IPS-18a (cell line): ENCODE measurements around the gene CDYL.

Experiments
- H3K27ac ChIP-seq: one replicate; pipeline ENCODE4 v1.5.1; 2013; ENCODE audit warnings: low read length
- H3K27me3 ChIP-seq: one replicate; pipeline ENCODE4 v1.6.1; 2013; ENCODE audit warnings: mild to moderate bottlenecking, low read length; ENCODE audit not compliant: control insufficient read depth, insufficient read depth
- H3K36me3 ChIP-seq: one replicate; pipeline ENCODE4 v1.6.1; 2013; ENCODE audit warnings: low read depth, low read length; ENCODE audit not compliant: control insufficient read depth
- H3K4me1 ChIP-seq: one replicate; pipeline ENCODE4 v1.6.1; 2013; ENCODE audit warnings: low read depth, low read length; ENCODE audit not compliant: control insufficient read depth
- H3K4me3 ChIP-seq: one replicate; pipeline ENCODE4 v1.5.1; 2013; ENCODE audit warnings: low read length
- H3K9ac ChIP-seq: one replicate; pipeline ENCODE4 v1.6.1; 2013; ENCODE audit warnings: mild to moderate bottlenecking, low read length, moderate library complexity
- H3K9me3 ChIP-seq: one replicate; pipeline ENCODE4 v1.6.1; 2013; ENCODE audit warnings: low read depth, low read length; ENCODE audit not compliant: control insufficient read depth

Gene CDYL

GRCh38 chr6:4914420-4915159, 138.4 kb downstream of the CDYL start:
- H3K27ac ChIP-seq: no peak overlapping the region
- no peak overlapping the region for H3K9ac ChIP-seq
- H3K4me3 ChIP-seq: no peak overlapping the region
- H3K4me1 ChIP-seq: peaks cover 16% of the 10 kb centered on the region
- no peaks in the 10 kb centered on the region for H3K27me3 ChIP-seq
- no peaks in the 10 kb centered on the region for H3K9me3 ChIP-seq
- H3K36me3 ChIP-seq: no peaks in the 10 kb centered on the region

- Histone ChIP-seq H3K9me3 (no peaks in the 10 kb centered on the region), H3K27me3 (no peaks in the 10 kb centered on the region), H3K36me3 (no peaks in the 10 kb centered on the region), H3K27ac (no peak overlapping the region), H3K9ac (no peak overlapping the region), H3K4me3 (no peak overlapping the region), H3K4me1 (peaks cover 27% of the 10 kb centered on the region)
Measured at GRCh38 chr6:4916954-4917561, 140.9 kb downstream of the CDYL start.

- Histone ChIP-seq H3K4me3 (no peak overlapping the region), H3K9ac (no peak overlapping the region), H3K9me3 (no peaks in the 10 kb centered on the region), H3K27ac (no peak overlapping the region), H3K36me3 (no peaks in the 10 kb centered on the region), H3K4me1 (peaks cover 34% of the 10 kb centered on the region), H3K27me3 (no peaks in the 10 kb centered on the region)
Measured at GRCh38 chr6:4920914-4921410, 144.8 kb downstream of the CDYL start.

GRCh38 chr6:4922488-4923037, 146.4 kb downstream of the CDYL start:
- H3K27me3 ChIP-seq: no peaks in the 10 kb centered on the region
- H3K4me3 ChIP-seq: no peak overlapping the region
- H3K36me3 ChIP-seq: no peaks in the 10 kb centered on the region
- H3K4me1 ChIP-seq: peaks cover 46% of the 10 kb centered on the region
- no peak overlapping the region for H3K27ac ChIP-seq
- no peaks in the 10 kb centered on the region for H3K9me3 ChIP-seq
- H3K9ac ChIP-seq: no peak overlapping the region

- Histone ChIP-seq H3K9me3 (no peaks in the 10 kb centered on the region), H3K9ac (no peak overlapping the region), H3K36me3 (no peaks in the 10 kb centered on the region), H3K27me3 (no peaks in the 10 kb centered on the region), H3K4me1 (peaks cover 46% of the 10 kb centered on the region), H3K27ac (no peak overlapping the region), H3K4me3 (no peak overlapping the region)
Measured at GRCh38 chr6:4923081-4923480, 146.9 kb downstream of the CDYL start.

GRCh38 chr6:4924661-4925271, 148.6 kb downstream of the CDYL start:
- H3K27me3 ChIP-seq: no peaks in the 10 kb centered on the region
- H3K4me3 ChIP-seq: no peak overlapping the region
- H3K27ac ChIP-seq: no peak overlapping the region
- no peaks in the 10 kb centered on the region for H3K9me3 ChIP-seq
- peaks cover 50% of the 10 kb centered on the region for H3K4me1 ChIP-seq
- H3K36me3 ChIP-seq: no peaks in the 10 kb centered on the region
- no peak overlapping the region for H3K9ac ChIP-seq

GRCh38 chr6:4925580-4925979, 149.4 kb downstream of the CDYL start:
- H3K4me1 ChIP-seq: peaks cover 57% of the 10 kb centered on the region
- H3K27me3 ChIP-seq: no peaks in the 10 kb centered on the region
- H3K4me3 ChIP-seq: no peak overlapping the region
- no peaks in the 10 kb centered on the region for H3K9me3 ChIP-seq
- no peak overlapping the region for H3K27ac ChIP-seq
- no peaks in the 10 kb centered on the region for H3K36me3 ChIP-seq
- no peak overlapping the region for H3K9ac ChIP-seq

GRCh38 chr6:4928426-4928825, 152.2 kb downstream of the CDYL start:
- Histone ChIP-seq H3K36me3 (no peaks in the 10 kb centered on the region), H3K27ac (no peak overlapping the region), H3K9me3 (no peaks in the 10 kb centered on the region), H3K4me1 (peaks cover 53% of the 10 kb centered on the region), H3K4me3 (no peak overlapping the region), H3K27me3 (no peaks in the 10 kb centered on the region), H3K9ac (no peak overlapping the region)

- Histone ChIP-seq H3K27me3 (no peaks in the 10 kb centered on the region), H3K4me3 (no peak overlapping the region), H3K9ac (no peak overlapping the region), H3K9me3 (no peaks in the 10 kb centered on the region), H3K27ac (no peak overlapping the region), H3K36me3 (no peaks in the 10 kb centered on the region), H3K4me1 (peaks cover 49% of the 10 kb centered on the region)
Measured at GRCh38 chr6:4929097-4929718, 153.0 kb downstream of the CDYL start.

- Histone ChIP-seq H3K9ac (no peak overlapping the region), H3K4me1 (peaks cover 42% of the 10 kb centered on the region), H3K27ac (no peak overlapping the region), H3K36me3 (no peaks in the 10 kb centered on the region), H3K27me3 (no peaks in the 10 kb centered on the region), H3K4me3 (no peak overlapping the region), H3K9me3 (no peaks in the 10 kb centered on the region)
Measured at GRCh38 chr6:4930025-4930691, 154.0 kb downstream of the CDYL start.
